Measurements from ENCODE around the gene XPC. TPM values are rescaled to one million over a fixed set of nuclear protein-coding genes. Genes with fewer than 3 reads are reported as not detected.

The XPC gene
- total and polyA plus RNA-seq, 2 experiments from 2014 or later = 27.3 to 29.5 TPM

- no peaks in the 10 kb centered on the region for H3K9me3 ChIP-seq (ENCODE audit: low read depth)
- H3K9me2 ChIP-seq (replicated peaks; ENCODE audit: insufficient read depth) = no peaks in the 10 kb centered on the region
- peaks cover 19% of the 10 kb centered on the region for H3K4me1 ChIP-seq (ENCODE audit: insufficient read depth)
- H3K27me3 ChIP-seq = no peaks in the 10 kb centered on the region
- no peak overlapping the region for H3K4me2 ChIP-seq
- WGBS (ENCODE audit: low lambda C conversion rate, missing lambda C conversion rate) = 66% methylated on average over 4 of the region's 4 CpGs
- no peaks in the 10 kb centered on the region for H3K36me3 ChIP-seq (replicated peaks; ENCODE audit: insufficient read depth, low read depth)
- DNase-seq (ENCODE audit: low spot score) = no peak
- no peak overlapping the region for H3K4me3 ChIP-seq
- no peak overlapping the region for H3K27ac ChIP-seq
- H4K20me1 ChIP-seq (ENCODE audit: insufficient read depth, poor library complexity, severe bottlenecking) = no peaks in the 10 kb centered on the region
- no peak for TF ChIP-seq EZH2phosphoT487 (IDR thresholded peaks at IDR 0.05; ENCODE audit: low read depth, severe bottlenecking, unreplicated experiment)
- TF ChIP-seq EZH2 (IDR thresholded peaks at IDR 0.05; ENCODE audit: borderline replicate concordance) = no peak
- TF ChIP-seq CTCF (IDR thresholded peaks at IDR 0.05; ENCODE audit: poor library complexity) = no peak
- H3K79me2 ChIP-seq = no peaks in the 10 kb centered on the region
- H2AFZ ChIP-seq = no peak overlapping the region
These were observed 36.4 kb upstream of the XPC start for GRCh38 chr3:14214764-14215163.

- WGBS (ENCODE audit: low lambda C conversion rate, missing lambda C conversion rate) = 96% methylated on average over 7 of the region's 7 CpGs
- peaks cover 33% of the 10 kb centered on the region for H3K4me1 ChIP-seq (ENCODE audit: insufficient read depth)
- H3K4me2 ChIP-seq = no peak overlapping the region
- no peak for TF ChIP-seq CTCF (IDR thresholded peaks at IDR 0.05; ENCODE audit: poor library complexity)
- no peak for TF ChIP-seq EZH2phosphoT487 (IDR thresholded peaks at IDR 0.05; ENCODE audit: low read depth, severe bottlenecking, unreplicated experiment)
- TF ChIP-seq EZH2 (IDR thresholded peaks at IDR 0.05; ENCODE audit: borderline replicate concordance) = no peak
- no peak overlapping the region for H3K27ac ChIP-seq
- no peaks in the 10 kb centered on the region for H3K9me3 ChIP-seq (ENCODE audit: low read depth)
- H3K79me2 ChIP-seq = no peaks in the 10 kb centered on the region
- H3K9me2 ChIP-seq (replicated peaks; ENCODE audit: insufficient read depth) = no peaks in the 10 kb centered on the region
- no peaks in the 10 kb centered on the region for H4K20me1 ChIP-seq (ENCODE audit: insufficient read depth, poor library complexity, severe bottlenecking)
- no peaks in the 10 kb centered on the region for H3K27me3 ChIP-seq
- no peak overlapping the region for H2AFZ ChIP-seq
- no peaks in the 10 kb centered on the region for H3K36me3 ChIP-seq (replicated peaks; ENCODE audit: insufficient read depth, low read depth)
- no peak for DNase-seq (ENCODE audit: low spot score)
- no peak overlapping the region for H3K4me3 ChIP-seq
These were observed 34.8 kb upstream of the XPC start for GRCh38 chr3:14213066-14213774.

GRCh38 chr3:14212032-14212431 lies 33.6 kb upstream of the XPC start:
- WGBS (ENCODE audit: low lambda C conversion rate, missing lambda C conversion rate) = 96% methylated on average over 3 of the region's 3 CpGs
- Histone ChIP-seq H4K20me1 (ENCODE audit: insufficient read depth, poor library complexity, severe bottlenecking) (no peaks in the 10 kb centered on the region), H2AFZ (no peak overlapping the region), H3K4me2 (no peak overlapping the region), H3K27ac (no peak overlapping the region), H3K9me2 (replicated peaks; ENCODE audit: insufficient read depth) (no peaks in the 10 kb centered on the region), H3K4me1 (ENCODE audit: insufficient read depth) (peaks cover 36% of the 10 kb centered on the region), H3K9me3 (ENCODE audit: low read depth) (no peaks in the 10 kb centered on the region), H3K36me3 (replicated peaks; ENCODE audit: insufficient read depth, low read depth) (no peaks in the 10 kb centered on the region), H3K79me2 (no peaks in the 10 kb centered on the region), H3K4me3 (no peak overlapping the region), H3K27me3 (no peaks in the 10 kb centered on the region)
- TF ChIP-seq EZH2 (IDR thresholded peaks at IDR 0.05; ENCODE audit: borderline replicate concordance) (no peak), CTCF (IDR thresholded peaks at IDR 0.05; ENCODE audit: poor library complexity) (no peak), EZH2phosphoT487 (IDR thresholded peaks at IDR 0.05; ENCODE audit: low read depth, severe bottlenecking, unreplicated experiment) (no peak)
- DNase-seq (ENCODE audit: low spot score) = no peak

All from hepatocyte (in vitro differentiated cells).